GM21367 (cell line): ENCODE results near the gene PTPN14.
A peak's percentile ranks its signal among the peaks of the same experiment; 100 is the strongest.
"Not testable (repeated sequence)": the region's sequence is repeated elsewhere in the genome, so short reads cannot be mapped to it uniquely, and the experiment has no call there.

Experiments
- ATAC-seq: cut with Tn5 transposase; IDR thresholded peaks from one replicate; pipeline ENCODE4 v1.9.1; 2021; ENCODE audit not compliant: unreplicated experiment

PTPN14 gene

DNA sequence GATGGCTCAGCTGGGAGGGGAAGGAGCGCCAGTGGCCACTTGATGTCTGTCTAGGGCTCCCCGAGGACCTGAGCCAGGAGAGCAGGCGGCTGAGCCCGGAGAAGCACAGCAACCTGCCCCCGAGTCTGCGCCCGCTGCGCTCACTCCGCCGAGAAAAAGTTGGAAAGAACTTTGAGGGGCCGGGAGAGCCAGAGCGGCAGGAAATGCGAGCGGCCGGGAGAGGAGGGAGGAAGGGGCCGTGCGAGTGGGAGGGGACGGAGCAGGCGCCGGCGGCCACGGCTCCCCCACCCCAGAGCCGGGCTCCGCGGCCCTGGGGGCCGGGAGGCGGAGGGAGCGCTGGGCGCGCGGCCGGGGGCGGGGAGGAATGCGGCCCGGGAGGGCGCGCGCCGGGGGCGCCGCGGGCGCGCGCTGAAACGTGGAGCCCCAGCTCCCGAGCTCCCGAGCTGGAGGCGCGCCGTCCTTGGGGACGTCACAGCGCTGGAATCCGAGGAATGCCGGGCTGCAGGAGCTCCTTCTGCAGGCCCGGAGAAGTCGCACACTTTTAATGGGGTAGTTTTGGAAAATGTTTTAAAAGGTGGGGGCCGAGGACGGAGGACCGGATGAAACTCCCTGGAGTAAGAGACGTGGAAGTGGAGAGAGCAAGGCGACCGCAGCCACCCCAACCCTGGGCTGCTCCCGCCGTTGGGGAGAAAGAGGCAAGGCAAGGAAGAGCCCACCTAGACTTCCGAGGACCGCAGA lies at the start of gene PTPN14:
PTPN14 (minus strand) TSS at position 167 of the 738 bp plus-strand sequence. CDS start 86,799 bp downstream, outside the sequence.
- ATAC-seq = no peak

DNA sequence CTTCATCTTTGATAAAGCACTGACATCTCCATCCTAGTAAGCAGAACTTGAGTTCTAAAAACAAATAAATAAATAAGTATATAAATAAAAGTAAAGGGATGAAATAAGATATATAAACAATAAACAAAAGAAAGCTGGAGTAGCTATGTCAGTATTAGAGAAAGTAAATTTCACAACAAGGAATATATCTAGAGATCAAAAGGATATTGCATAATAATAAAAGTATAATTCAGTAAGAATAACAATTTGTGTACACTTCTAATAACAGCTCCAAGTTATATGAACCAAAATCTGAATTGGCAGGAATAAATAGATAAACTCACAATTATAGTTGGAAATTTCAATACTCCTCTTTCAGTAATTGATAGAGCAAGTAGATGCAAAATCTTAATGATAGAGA lies 41.8 kb upstream of the PTPN14 start:
- no peak for ATAC-seq

DNA sequence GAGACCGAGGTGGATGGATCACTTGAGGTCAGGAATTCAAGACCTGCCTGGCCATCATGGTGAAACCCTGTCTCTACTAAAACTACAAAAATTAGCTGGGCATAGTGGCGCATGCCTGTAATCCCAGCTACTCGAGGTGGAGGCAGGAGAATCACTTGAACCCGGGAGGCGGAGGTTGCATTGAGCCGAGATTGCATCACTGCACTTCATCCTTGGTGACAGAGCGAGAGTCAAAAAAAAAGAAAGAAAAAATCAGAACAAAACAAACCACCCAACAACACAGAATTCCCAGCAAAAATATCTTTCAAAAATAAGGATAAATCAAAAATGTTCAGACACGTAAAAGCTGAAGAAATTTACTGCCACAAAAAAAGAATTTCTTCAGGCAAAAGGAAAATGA lies 40.5 kb upstream of the PTPN14 start:
- not testable (repeated sequence) for ATAC-seq

DNA sequence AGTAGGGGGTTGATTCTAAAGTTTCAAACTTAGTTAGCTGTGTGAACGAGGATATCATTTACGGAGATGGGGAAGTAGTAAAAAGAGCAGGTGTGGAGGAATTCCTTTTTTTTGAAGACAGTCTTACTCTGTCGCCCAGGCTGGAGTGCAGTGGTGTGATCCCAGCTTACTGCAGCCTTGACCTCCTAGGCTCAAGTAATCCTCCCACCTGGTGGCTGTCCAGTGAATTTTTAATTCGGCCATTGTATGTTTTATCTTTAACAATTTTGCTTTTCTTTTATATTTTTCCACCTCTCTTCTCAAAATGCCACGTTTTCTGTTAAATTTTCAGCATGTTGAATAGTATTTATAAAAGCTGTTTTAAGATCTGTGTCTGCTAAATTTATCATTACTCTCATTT lies 39.3 kb upstream of the PTPN14 start:
- no peak for ATAC-seq

DNA sequence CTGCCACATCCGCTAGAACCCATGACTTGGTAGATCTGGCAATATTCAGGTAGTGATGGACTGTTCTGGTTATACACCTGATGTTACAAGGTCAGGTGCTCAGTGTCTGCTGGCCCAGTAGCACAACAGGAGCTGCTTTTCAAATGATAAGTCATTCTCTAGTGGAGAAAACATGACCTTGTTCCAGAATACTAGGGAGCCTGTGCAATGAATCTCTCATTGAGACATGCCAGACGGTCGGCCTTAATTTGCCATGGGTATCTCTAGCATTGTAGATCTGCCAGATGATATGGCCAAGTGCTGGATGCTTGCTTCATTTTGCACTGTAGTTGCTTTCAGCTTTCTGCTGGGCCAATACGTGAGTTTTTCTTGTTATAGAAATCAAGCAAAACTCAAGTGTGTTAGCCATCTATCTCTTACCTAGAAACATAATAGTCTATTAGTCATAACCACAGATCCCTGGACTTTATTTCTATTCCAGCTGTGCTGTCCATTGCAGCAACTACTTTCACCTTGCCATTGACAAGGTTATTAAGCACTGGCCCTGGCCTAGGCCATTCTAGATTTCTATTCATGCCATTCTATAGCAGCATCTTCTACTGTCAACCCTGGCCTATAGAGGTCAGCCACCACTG lies 37.7 kb upstream of the PTPN14 start:
- ATAC-seq = no peak

DNA sequence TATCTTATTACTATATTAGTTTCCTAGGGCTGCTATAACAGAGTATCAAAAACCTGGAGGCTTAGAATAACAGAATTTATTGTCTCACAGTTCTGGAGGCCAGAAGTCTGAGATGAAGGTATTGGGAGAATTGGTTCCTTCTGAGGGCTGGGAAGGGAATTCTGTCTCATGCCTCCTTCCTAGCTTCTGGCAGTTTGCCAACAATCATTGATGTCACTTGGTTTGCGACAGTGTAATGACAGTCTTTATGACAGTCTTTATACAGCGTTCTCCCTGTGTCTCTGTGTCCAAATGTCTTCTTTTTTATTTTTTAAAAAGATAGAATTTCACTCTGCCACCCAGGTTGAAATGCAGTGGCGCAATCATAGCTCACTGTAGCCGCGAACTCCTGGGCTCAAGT lies 35.8 kb upstream of the PTPN14 start:
- ATAC-seq = no peak

DNA sequence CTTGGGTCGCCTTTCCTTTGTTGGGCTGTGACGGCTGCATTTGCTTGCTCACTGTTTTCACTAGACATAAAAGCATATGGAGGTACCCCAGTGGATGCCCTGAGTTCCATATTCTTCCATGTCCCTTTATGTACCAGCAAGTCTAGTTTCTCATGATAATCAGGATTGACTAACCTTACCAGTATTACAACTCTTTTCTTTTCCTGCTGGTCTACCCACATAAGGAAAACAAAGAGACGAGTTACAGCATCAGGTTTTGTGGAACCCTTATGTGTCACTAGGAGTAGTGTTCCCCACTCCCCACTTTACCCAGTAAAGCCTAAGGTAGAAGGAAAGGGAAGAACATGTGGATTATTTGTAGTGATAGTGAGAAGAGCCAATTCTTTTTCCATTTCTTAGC lies 35.2 kb upstream of the PTPN14 start:
- no peak for ATAC-seq

DNA sequence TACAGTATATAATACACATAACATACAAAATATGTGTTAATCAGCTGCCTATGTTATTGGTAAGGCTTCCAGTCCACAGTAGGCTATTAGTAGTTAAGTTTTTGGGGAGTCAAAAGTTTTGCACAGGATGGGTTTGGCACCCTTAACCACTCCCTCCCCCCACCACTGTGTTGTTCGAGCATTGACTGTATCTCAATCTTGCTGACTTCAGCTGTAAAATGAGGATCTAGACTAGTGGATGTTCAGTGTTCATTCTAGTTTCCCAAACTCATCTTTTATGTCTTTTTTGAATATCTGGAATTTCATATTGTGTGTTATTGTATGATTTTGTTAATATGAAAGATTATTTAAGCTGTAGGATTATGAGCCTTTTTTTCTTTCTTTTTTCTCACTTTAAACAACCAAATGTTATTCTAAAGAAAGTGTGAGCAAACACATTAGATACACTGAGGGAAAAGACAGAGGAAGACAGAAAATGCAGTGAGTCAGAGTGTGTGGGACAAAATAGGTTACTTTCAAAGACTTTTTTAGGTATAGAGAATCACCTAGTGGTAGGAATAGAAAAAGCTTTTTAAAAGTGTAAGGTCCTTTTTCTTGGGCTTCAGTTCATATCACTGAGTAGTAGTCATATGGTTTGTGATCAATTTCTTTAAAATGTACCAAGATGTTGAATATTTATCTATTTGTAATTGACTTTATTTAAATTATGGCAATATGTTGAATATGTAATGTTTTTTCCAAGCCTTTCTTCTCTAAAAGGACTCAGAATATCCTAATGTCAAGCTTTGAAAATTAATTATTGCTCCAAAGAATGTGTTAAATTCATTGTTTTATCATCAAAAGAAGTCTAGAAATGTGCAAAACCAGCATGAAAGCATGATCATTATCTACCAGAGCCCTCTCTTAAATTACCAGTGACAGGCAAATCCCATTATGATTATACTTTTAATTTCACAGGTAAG lies 33.7 kb upstream of the PTPN14 start:
- ATAC-seq = peak; percentile 81

DNA sequence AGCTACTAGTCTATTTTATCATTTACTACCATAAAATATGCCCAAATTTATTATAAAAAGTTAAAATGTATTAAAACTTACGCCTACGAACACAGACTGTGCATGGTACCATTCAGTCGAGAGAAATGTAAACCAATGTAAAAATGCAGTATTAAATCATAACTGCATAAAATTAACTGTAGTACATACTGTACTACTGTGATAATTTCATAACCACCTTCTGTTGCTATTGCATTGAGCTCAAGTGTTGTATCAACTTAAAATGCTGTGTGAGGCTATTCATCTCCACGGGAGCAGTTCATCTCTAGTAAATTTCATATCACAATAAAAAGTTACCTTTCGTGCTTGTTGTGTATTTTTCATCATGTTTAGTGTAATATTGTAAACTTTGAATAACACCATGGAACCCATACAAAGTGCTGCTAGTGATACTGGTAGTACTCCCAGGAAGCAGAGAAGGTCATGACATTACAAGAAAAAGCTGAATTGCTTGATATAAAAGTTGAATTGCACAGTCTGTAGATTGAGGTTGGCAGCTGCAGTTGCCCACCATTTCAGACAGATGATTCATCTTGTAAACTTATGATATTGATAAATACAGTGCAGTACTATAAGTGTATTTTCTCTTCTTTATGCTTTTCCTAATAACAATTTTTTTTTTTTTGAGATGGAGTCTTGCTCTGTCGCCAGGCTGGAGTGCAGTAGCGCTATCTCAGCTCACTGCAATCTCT lies 32.6 kb upstream of the PTPN14 start:
- no peak for ATAC-seq

DNA sequence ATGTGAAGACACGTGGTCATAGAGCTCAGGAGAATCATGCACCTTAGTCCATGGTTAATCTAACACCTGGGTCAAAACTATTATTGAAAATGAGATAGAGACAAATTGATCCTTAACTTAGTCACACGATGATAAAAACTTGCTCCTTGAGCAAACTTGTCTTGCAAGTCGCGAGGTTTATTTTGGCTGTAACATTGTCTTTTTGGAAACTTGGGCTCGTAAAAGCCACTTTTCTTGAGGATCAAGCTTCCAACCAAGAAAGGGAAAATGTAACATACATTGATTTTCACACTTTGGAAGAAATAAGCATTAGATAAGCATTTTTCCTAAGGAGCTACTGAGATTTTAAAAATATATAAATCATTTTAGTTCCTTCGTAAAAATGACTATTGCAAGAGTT lies 31.7 kb upstream of the PTPN14 start:
- ATAC-seq = no peak

DNA sequence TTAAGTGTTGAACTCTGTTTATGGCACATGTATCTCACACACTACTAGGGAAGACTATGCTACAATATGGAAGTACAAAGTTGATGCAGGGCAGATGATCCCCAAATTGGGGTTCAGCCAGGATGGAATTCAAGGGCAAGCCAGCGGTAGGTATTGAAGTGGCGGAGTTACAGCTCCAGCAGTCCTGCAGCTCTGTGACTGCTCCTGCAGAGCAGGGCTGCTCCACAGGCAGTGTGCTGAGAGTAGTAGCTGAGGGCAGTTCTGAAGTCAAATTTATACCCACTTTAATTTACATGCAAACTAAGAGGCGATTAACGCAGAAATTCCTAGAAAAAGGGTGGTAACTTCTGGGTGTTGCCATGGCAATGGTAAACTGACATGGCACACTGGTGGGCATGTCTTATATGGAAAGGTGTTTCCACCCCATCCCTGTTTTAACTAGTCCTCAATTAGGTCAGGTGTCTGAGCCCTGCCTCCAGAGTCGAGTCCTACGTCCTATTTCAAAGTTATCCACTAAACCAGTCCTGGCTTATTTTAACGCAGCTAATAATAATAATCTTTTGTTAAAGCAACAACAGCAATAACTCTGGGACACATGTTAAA lies 31.0 kb upstream of the PTPN14 start:
- ATAC-seq = no peak

DNA sequence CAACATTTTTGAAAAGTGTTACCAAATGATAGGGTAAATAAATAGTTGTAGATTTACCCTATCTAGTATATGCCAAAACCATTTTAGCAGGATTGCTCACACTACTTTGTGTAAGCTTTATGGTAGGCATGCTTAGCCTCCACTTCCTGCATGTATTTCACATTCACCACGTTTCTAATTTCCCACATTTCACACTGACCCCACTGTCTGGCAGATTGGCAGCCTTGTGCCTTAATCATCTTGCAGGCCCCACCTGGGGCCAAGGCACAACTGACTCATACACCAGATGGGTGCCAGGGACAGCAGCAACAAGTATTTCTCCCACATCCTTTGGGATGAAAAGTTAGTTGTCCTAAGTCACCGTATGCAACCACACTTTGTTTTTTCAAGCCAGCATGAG lies 30.4 kb upstream of the PTPN14 start:
- ATAC-seq = no peak

DNA sequence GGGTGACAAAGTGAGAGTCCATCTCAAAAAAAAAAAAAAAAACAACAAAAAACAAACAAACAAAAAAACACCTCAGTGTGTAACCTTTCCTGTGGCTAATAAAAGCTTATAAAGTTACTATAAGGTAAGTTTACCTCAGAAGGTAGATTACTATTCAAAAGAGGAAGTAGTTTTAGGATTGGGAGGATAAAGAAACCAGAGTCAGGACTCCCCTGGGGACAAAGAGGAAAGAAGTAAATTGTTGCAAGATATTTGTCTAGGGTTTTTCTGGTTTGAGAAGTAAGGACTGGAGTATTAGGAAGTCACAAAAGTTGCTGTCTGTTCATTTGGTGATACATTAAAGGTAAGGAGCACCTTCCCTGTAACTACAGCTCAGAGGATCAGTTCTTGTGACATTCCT lies 27.8 kb upstream of the PTPN14 start:
- ATAC-seq = no peak

DNA sequence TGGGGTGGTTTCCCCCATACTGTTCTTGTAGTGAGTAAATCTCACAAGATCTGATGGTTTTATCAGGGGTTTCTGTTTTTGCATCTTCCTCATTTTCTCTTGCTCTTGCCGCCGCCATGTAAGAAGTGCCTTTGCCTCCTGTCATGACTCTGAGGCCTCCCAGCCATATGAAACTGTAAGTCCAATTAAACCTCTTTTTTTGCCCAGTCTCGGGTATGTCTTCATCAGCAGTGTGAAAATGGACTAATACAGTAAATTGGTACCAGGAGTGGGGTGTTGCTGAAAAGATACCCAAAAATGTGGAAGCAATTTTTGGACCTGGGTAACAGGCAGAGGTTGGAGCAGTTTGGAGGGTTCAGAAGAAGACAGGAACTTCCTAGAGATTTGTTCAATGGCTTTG lies 24.7 kb upstream of the PTPN14 start:
- not testable (repeated sequence) for ATAC-seq

DNA sequence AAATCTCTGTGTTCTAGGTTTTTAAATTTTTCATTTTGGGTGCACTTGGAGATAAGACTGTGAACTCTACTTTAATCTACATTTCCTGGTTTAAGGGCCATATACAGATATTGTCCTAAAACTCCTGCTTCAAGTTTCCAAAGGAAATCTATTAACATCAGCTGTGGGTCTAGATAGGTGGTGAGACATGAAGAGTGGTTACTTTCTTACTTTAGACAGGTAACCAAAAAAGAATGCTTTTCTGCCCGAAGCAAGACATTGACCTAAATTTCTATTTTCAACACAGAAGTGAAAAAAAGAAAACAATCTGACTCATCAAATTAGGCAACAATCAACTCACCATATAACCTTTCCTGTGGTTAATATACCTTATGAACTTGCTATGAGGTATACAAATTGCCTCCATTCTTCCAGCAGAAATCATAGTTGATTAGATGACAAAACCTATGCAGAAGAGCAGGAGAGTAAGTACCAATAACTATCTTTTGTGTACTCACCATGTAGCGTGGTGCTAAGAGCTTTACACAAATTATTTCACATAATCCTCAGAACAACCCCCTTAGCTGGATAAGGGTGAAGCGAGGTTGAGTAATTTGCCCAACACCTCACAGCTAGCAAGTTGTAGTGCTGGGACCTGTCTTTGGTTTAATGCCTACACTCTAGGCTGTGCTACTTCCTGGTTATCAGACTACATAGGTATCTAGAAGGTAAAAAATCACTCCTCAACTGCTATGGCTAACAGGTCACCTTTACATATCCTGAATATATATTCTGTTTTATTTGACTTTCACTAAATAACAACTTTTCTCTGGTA lies 23.4 kb upstream of the PTPN14 start:
- ATAC-seq = no peak

DNA sequence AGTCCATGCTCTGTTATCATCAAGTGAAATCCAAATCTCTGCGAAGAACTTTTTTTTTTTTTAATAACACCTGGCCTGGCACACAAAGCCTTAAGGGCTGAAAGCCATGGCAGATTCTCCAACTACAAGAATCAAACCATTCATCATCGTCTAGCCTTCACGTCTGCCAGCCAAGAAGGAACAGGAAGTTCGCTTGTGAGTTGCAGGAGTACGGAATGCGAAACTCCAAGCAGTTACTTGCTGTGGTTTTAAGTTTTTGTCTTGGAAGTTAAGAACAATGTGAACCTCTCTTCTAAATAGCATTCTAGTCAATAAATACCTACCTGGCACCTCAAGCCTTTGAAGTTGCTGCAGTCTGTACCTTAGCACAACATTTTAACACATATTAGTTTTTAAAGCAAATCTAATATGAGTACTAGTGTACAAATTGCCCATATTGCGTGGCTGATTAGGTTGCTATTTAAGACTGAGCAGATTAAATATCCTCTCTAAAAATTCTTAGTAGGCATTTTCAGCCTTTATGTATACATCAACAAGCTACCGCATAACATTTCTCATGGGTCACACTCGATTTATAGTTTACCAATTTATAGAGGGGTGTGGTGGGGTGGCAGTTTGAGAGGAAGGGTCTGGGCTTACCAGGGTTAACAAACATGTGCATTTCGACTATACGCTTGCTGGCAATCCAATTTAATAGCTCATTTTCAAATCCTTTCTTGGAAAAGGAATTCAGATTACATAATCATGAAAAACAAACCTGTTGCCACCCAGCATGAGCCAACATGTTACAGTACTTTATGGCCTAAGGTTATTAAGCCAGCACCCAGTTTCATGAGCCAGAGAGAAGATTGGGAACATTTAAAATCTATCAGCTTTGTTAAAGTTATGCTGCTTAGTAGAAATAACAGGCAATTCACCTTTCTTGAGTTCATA lies 22.2 kb upstream of the PTPN14 start:
- no peak for ATAC-seq

DNA sequence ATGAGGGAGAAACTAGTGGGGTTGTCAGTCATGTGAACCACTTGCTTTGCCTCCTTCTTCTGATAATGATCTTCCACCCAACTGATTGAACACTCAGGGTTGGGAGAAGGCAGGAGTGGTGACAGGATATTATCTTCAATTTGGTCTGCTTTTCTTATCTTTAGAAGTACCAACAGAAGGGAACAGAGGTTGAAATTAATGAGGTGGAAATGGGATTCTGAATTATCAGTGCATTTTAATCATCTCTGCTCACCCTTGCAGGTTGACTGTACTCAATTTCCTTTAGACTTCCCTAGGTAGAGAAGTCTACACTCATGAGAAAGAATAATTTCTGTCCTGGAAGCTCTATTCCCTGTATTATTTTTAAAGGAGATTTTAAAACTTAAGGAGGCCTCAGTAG lies 19.9 kb upstream of the PTPN14 start:
- no peak for ATAC-seq

DNA sequence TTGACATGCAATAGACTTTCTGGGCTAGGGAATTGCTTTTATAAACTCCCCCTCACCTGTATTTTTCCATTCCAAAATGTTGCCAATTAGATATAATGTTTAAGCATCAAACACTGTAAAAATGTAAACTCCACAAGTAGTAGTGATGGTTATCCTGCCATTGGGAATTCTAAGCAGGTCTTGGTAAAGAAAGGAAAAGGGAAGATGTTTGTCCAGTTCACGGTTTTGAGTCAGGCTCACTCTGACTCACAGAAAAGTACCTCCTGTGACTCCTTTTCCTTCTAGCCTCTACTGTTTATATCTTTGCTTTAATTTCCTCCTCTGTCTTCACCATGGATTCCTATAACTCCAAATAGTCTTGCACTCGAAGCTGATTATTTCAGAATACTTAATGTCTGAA lies 19.0 kb upstream of the PTPN14 start:
- ATAC-seq = no peak
